H9 (cell line): Measurements from ENCODE around the gene CTPS1. TPM values are rescaled to one million over a fixed set of nuclear protein-coding genes. Genes with fewer than 3 reads are reported as not detected.

Experiments
- DNase-seq: peaks from one replicate; pipeline ENCODE4 v3.0.0-alpha.2; 2017
- H2AFZ ChIP-seq: one replicate; pipeline ENCODE4 v1.6.1; 2013; ENCODE audit warnings: mild to moderate bottlenecking, low read length, control low read depth, moderate library complexity
- H2AK5ac ChIP-seq: 2 replicates; pipeline ENCODE4 v1.6.1; 2013; ENCODE audit warnings: low read length, control low read depth, mixed read lengths; ENCODE audit not compliant: insufficient read length
- H2BK120ac ChIP-seq: one replicate; pipeline ENCODE4 v1.6.1; 2013; ENCODE audit warnings: low read depth, mild to moderate bottlenecking, low read length, control low read depth, inconsistent platforms; ENCODE audit not compliant: poor library complexity, severe bottlenecking
- H2BK12ac ChIP-seq: 2 replicates; pipeline ENCODE4 v1.6.1; 2013; ENCODE audit warnings: low read length, control low read depth, mixed read lengths, low read depth; ENCODE audit not compliant: insufficient read length
- H2BK15ac ChIP-seq: 2 replicates; pipeline ENCODE4 v1.6.1; 2013; ENCODE audit warnings: low read depth, low read length, control low read depth
- H2BK20ac ChIP-seq: one replicate; pipeline ENCODE4 v1.6.1; 2013; ENCODE audit warnings: low read depth, mild to moderate bottlenecking, low read length, control low read depth, inconsistent platforms; ENCODE audit not compliant: poor library complexity, severe bottlenecking
- H2BK5ac ChIP-seq: 2 replicates; pipeline ENCODE4 v1.6.1; 2013; ENCODE audit warnings: low read length, control low read depth, mixed read lengths; ENCODE audit not compliant: insufficient read length
- H3K14ac ChIP-seq: 2 replicates; pipeline ENCODE4 v1.6.1; 2013; ENCODE audit warnings: low read length, control low read depth; ENCODE audit not compliant: insufficient read depth
- H3K18ac ChIP-seq: 2 replicates; pipeline ENCODE4 v1.6.1; 2013; ENCODE audit warnings: low read depth, mild to moderate bottlenecking, mixed read lengths, low read length, control low read depth; ENCODE audit not compliant: insufficient read length
- H3K23ac ChIP-seq: 2 replicates; pipeline ENCODE4 v1.6.1; 2013; ENCODE audit warnings: low read length, control low read depth, mixed read lengths, low read depth; ENCODE audit not compliant: insufficient read length
- H3K23me2 ChIP-seq: 2 replicates; pipeline ENCODE4 v1.6.1; 2013; ENCODE audit warnings: low read depth, mild to moderate bottlenecking, mixed read lengths, low read length, control low read depth; ENCODE audit not compliant: insufficient read length, poor library complexity, severe bottlenecking
- H3K27ac ChIP-seq: 2 replicates; pipeline ENCODE4 v1.5.1; 2013; ENCODE audit warnings: low read length, control low read depth, mixed read lengths, low read depth; ENCODE audit not compliant: insufficient read length
- H3K27me3 ChIP-seq: 2 replicates; pipeline ENCODE4 v1.6.1; 2013; ENCODE audit warnings: low read length, control low read depth, inconsistent platforms; ENCODE audit not compliant: insufficient read depth
- H3K4ac ChIP-seq: 2 replicates; pipeline ENCODE4 v1.6.1; 2013; ENCODE audit warnings: low read depth, mild to moderate bottlenecking, control low read depth, inconsistent platforms, low read length, moderate library complexity
- H3K4me1 ChIP-seq: 2 replicates; pipeline ENCODE4 v1.6.1; 2013; ENCODE audit warnings: low read length, control low read depth, inconsistent platforms; ENCODE audit not compliant: insufficient read depth
- H3K4me2 ChIP-seq: 2 replicates; pipeline ENCODE4 v1.6.1; 2013; ENCODE audit warnings: low read length, control low read depth, mixed read lengths; ENCODE audit not compliant: insufficient read length, insufficient read depth
- H3K56ac ChIP-seq: 2 replicates; pipeline ENCODE4 v1.6.1; 2013; ENCODE audit warnings: low read depth, mild to moderate bottlenecking, mixed read lengths, low read length, control low read depth; ENCODE audit not compliant: insufficient read length
- H3K79me1 ChIP-seq: 2 replicates; pipeline ENCODE4 v1.6.1; 2013; ENCODE audit warnings: low read depth, mild to moderate bottlenecking, moderate library complexity, low read length, control low read depth, inconsistent platforms; ENCODE audit not compliant: insufficient read depth, poor library complexity, severe bottlenecking
- H3K79me2 ChIP-seq: 2 replicates; pipeline ENCODE4 v1.6.1; 2013; ENCODE audit warnings: low read length, control low read depth, inconsistent platforms; ENCODE audit not compliant: insufficient read depth
- H3K9ac ChIP-seq: 2 replicates; pipeline ENCODE4 v1.6.1; 2013; ENCODE audit warnings: low read length, control low read depth, mixed read lengths; ENCODE audit not compliant: insufficient read length; ENCODE audit errors: extremely low read depth
- H3K9me3 ChIP-seq: one replicate; pipeline ENCODE4 v1.6.1; 2013; ENCODE audit warnings: low read depth, low read length, inconsistent platforms; ENCODE audit not compliant: control insufficient read depth
- H3T11ph ChIP-seq: one replicate; pipeline ENCODE4 v1.6.1; 2013; ENCODE audit warnings: mild to moderate bottlenecking, low read length, control low read depth, inconsistent platforms
- H4K20me1 ChIP-seq: one replicate; pipeline ENCODE4 v1.6.1; 2013; ENCODE audit not compliant: control insufficient read depth, insufficient read length, insufficient read depth
- H4K5ac ChIP-seq: 2 replicates; pipeline ENCODE4 v1.6.1; 2013; ENCODE audit warnings: low read depth, mild to moderate bottlenecking, mixed read lengths, low read length, control low read depth; ENCODE audit not compliant: insufficient read length
- H4K8ac ChIP-seq: replicated peaks from 2 replicates; pipeline ENCODE4 v1.6.1; 2013; ENCODE audit warnings: low read length, control low read depth, mixed read lengths, low read depth; ENCODE audit not compliant: insufficient read length
- H4K91ac ChIP-seq: 2 replicates; pipeline ENCODE4 v1.6.1; 2013; ENCODE audit warnings: low read depth, mild to moderate bottlenecking, moderate library complexity, mixed read lengths, low read length, control low read depth; ENCODE audit not compliant: insufficient read length
- H3K27ac Mint-ChIP-seq, 3 experiments: 2 replicates in 2 of 3; 3 replicates in 1 of 3; pipeline ENCODE4 v1.8.0; 2020 to 2021; ENCODE audit warnings: mixed read lengths in 3 of 3, mild to moderate bottlenecking in 1 of 3, moderate library complexity in 1 of 3
- H3K27me3 Mint-ChIP-seq: 2 replicates; pipeline ENCODE4 v1.8.0; 2021; ENCODE audit warnings: low read depth, mild to moderate bottlenecking, moderate library complexity, mixed read lengths
- H3K36me3 Mint-ChIP-seq, 3 experiments: 2 replicates in 2 of 3; 3 replicates in 1 of 3; pipeline ENCODE4 v1.8.0; 2020 to 2021; ENCODE audit warnings: low read depth in 3 of 3, mixed read lengths in 3 of 3; ENCODE audit not compliant: insufficient read depth in 1 of 3
- H3K4me1 Mint-ChIP-seq, 2 experiments: 2 replicates each; pipeline ENCODE4 v1.8.0; 2020; ENCODE audit warnings: mixed read lengths in 2 of 2
- H3K4me3 Mint-ChIP-seq, 2 experiments: 2 replicates in 1 of 2; 3 replicates in 1 of 2; pipeline ENCODE4 v1.8.0; 2020 to 2021; ENCODE audit warnings: mild to moderate bottlenecking in 2 of 2, mixed read lengths in 2 of 2, moderate library complexity in 1 of 2
- H3K9me3 Mint-ChIP-seq, 2 experiments: 2 replicates in 1 of 2; 3 replicates in 1 of 2; pipeline ENCODE4 v1.8.0; 2020; ENCODE audit warnings: mild to moderate bottlenecking in 2 of 2, mixed read lengths in 2 of 2, moderate library complexity in 1 of 2
- CTCF ChIP-seq: fragments of 200-600 bp; sonication (generic); conservative IDR thresholded peaks from 3 replicates; pipeline ENCODE4 v1.8.0; 2021; ENCODE audit warnings: antibody characterized with exemption, mild to moderate bottlenecking
- total RNA-seq: library from RNA; stranded (reverse); gene quantifications from 2 replicates; pipeline ENCODE4 v1.2.1, GENCODE V29; 2021

CTPS1 gene
- total RNA-seq, 1 experiment from 2014 or later, result 105 TPM

GRCh38 chr1:40958210-40958609 lies 21.3 kb upstream of the CTPS1 start:
- Histone ChIP-seq H3K9me3 (no peaks in the 10 kb centered on the region), H3K27me3 (no peaks in the 10 kb centered on the region), H3K23ac (no peak overlapping the region), H2AFZ (no peak overlapping the region), H3K4ac (no peak overlapping the region), H2BK20ac (no peak overlapping the region), H3K27ac (no peak overlapping the region), H2AK5ac (no peak overlapping the region), H3T11ph (no peak overlapping the region), H3K9ac (no peak overlapping the region), H3K18ac (no peak overlapping the region), H2BK12ac (no peak overlapping the region), H2BK15ac (no peak overlapping the region), H4K20me1 (no peaks in the 10 kb centered on the region), H4K5ac (no peak overlapping the region), H3K14ac (no peak overlapping the region), H4K91ac (no peak overlapping the region), H3K4me2 (no peak overlapping the region), H3K79me1 (no peaks in the 10 kb centered on the region), H3K79me2 (no peaks in the 10 kb centered on the region), H2BK120ac (no peak overlapping the region), H2BK5ac (no peak overlapping the region), H3K56ac (no peak overlapping the region), H4K8ac (no peak overlapping the region), H3K23me2 (no peaks in the 10 kb centered on the region), H3K4me1 (no peaks in the 10 kb centered on the region; the same call in 1 of the 2 replicates)
- Mint-ChIP-seq H3K4me1 (peaks cover 8 to 10% of the 10 kb centered on the region in 2 experiments), H3K27me3 (no peaks in the 10 kb centered on the region; the same call in 1 of the 2 replicates), H3K36me3 (no peaks in the 10 kb centered on the region; a peak in 1 of 7 replicates), H3K9me3 (peaks cover 0 to 2% of the 10 kb centered on the region in 2 experiments; a peak in 3 of 5 replicates), H3K27ac (no peak overlapping the region), H3K4me3 (no peak overlapping the region)
- no peak for DNase-seq
- TF ChIP-seq CTCF, result no peak
